Heart left ventricle (tissue), 16 donors: ENCODE results near the gene U2AF1L4. TPM values are rescaled to one million over a fixed set of nuclear protein-coding genes. Genes with fewer than 3 reads are reported as not detected.

Source experiments
- ATAC-seq, 4 donors: fragments of 200-7000 bp; cut with Tn5 transposase; one replicate each; pipeline ENCODE4 v1.9.1; 2020 to 2022; ENCODE audit warnings: moderate library complexity in 4 of 4, mild to moderate bottlenecking in 3 of 4, moderate number of reproducible peaks in 1 of 4
- DNase-seq, 5 donors: peaks; one replicate each; pipeline ENCODE4 v3.0.0-alpha.2; 2020
- H3K27ac ChIP-seq, 12 donors: fragments of 200-600 bp; sonication (generic) in 4 of 12; one replicate each; pipeline versions ENCODE4 v1.5.0 to v1.8.0; 2016 to 2022; ENCODE audit warnings: mild to moderate bottlenecking in 2 of 12
- H3K27me3 ChIP-seq, 9 donors: fragments of 200-600 bp; sonication (generic) in 2 of 9; one replicate each; pipeline versions ENCODE4 v1.5.1 to v1.8.0; 2016 to 2022; ENCODE audit warnings: mild to moderate bottlenecking in 3 of 9
- H3K36me3 ChIP-seq, 9 donors: fragments of 200-600 bp; sonication (generic) in 2 of 9; one replicate each; pipeline versions ENCODE4 v1.5.0 to v1.8.0; 2018 to 2022; ENCODE audit warnings: mild to moderate bottlenecking in 2 of 9
- H3K4me1 ChIP-seq, 12 donors: fragments of 200-600 bp; sonication (generic) in 4 of 12; one replicate each; pipeline versions ENCODE4 v1.5.0 to v1.8.0; 2016 to 2022; ENCODE audit warnings: mild to moderate bottlenecking in 3 of 12
- H3K4me3 ChIP-seq, 12 donors: fragments of 200-600 bp; sonication (generic) in 4 of 12; one replicate each; pipeline versions ENCODE4 v1.5.0 to v1.8.0; 2017 to 2022; ENCODE audit warnings: mild to moderate bottlenecking in 9 of 12, moderate library complexity in 4 of 12
- H3K9me3 ChIP-seq, 12 donors: fragments of 200-600 bp; sonication (generic) in 4 of 12; one replicate each; pipeline versions ENCODE4 v1.5.0 to v1.8.0; 2016 to 2022; ENCODE audit warnings: mild to moderate bottlenecking in 1 of 12
- CTCF ChIP-seq, 12 donors: fragments of 200-600 bp; sonication (generic) in 4 of 12; IDR thresholded peaks; one replicate each; pipeline versions ENCODE4 v1.5.0 to v1.8.0; 2018 to 2022; ENCODE audit warnings: antibody characterized with exemption in 12 of 12, mild to moderate bottlenecking in 5 of 12
- POLR2A ChIP-seq, 2 donors: fragments of 450-650 bp; IDR thresholded peaks; one replicate each; pipeline ENCODE4 v1.6.1; 2017; ENCODE audit warnings: antibody characterized with exemption in 2 of 2, mild to moderate bottlenecking in 2 of 2, moderate library complexity in 2 of 2
- WGBS, 4 donors: extraction: QIAGEN DNeasy Blood & Tissue Kit in 2 of 4; methylation state at CpG; one replicate each; pipeline versions ENCODE4 v1.1.5 to v1.1.7; 2013 to 2018; 5-methylcytosine and 5-hydroxymethylcytosine counted together
- intact Hi-C, 10 donors: fragments of 100-400 bp; cut with DNase I; formaldehyde crosslinking; loops; one replicate each; pipeline versions ENCODE4 v1.11.1 to v1.14.2; 2022
- polyA plus RNA-seq, 2 donors: library from polyadenylated mRNA; stranded (reverse); fragments of 200-250 nt; gene quantifications; one replicate each; pipeline ENCODE4 v1.2.3, GENCODE V29; 2013
- total RNA-seq, 9 donors: library from RNA; depleted of rRNA in 2 of 9; stranded (reverse); fragments of >200 nt in 2 of 9; fragmentation: NEBNext Ultra II Directional in 3 of 9; extraction: Animal tissue kit (Norgen Biotek cat#: 25700) in 3 of 9; gene quantifications; one replicate each; pipeline versions ENCODE4 v1.1.0 to v1.2.4, GENCODE V29; 2016 to 2023
- donor health status: ischemic (EF 13 %, LVEDD 7.1; RV severe dilation, severe dysfunction).
- donor health status: healthy with polysubstance abuse.
- donor health status: DM: no; HTN: yes; CAD: no.
- donor health status: DM: no; HTN: no; CAD: no.
- donor health status: ischemic (EF 25% LVEDD 6.9; RV normal size, moderate dysfunction).
- donor health status: ischemic (EF 25% LVEDD 5.7; RV mildly dilated, moderate dysfunction).
- donor health status: healthy.
- donor health status: DM: yes; HTN: yes; CAD: no.
- donor health status: ischemic (EF 35%, LVEDD 5.7; RV mildly dilated, moderate dysfunction).
- donor health status: nonischemic (EF 11% LVEDD 7.7; RV severe dilation, severe dysfunction).
- donor health status: DM: yes; HTN: yes; CAD: no.
- donor health status: PGD.
- donor health status: ischemic (EF 29% LVEDD 5.4; RV normal size, mild dysfunction).
- donor health status: nonischemic (EF 23%, LVEDD 6.1; RV moderate dilation, normal function).

U2AF1L4 gene
- total and polyA plus RNA-seq, 11 donors = 7.2 to 32.8 (median 20.9) TPM

- Histone ChIP-seq H3K27ac (no peak overlapping the region), H3K4me1 (peaks cover 3 to 30% (median 21%) of the 10 kb centered on the region in 12 donors), H3K9me3 (no peaks in the 10 kb centered on the region), H3K27me3 (no peaks in the 10 kb centered on the region), H3K36me3 (peaks cover 0 to 4% (median 0%) of the 10 kb centered on the region in 9 donors), H3K4me3 (peak overlapping the region in 1 of 12 donors; percentile 8)
- DNase-seq (no peak), ATAC-seq (no peak)
- intact Hi-C loops = loop anchor here in 4 of 10 donors (5.0 to 10.0 kb wide), 5 partner anchors 167 to 450 kb away; partner anchors contain the start of genes TMEM147 (in 4 of the 4), LRFN3 (in 2 of the 4), FFAR3 (in 1 of the 4) and USF2 (in 1 of the 4)
- TF ChIP-seq CTCF (IDR thresholded peaks at IDR 0.05) (no peak), POLR2A (IDR thresholded peaks at IDR 0.05) (no peak)
- 80 to 86% (median 82%) methylated on average over 10 to 14 of the region's 14 CpGs for WGBS, 4 donors
These were observed 30.4 kb downstream of the U2AF1L4 start for GRCh38 chr19:35714601-35715354.

- no peak for DNase-seq
- no peaks in the 10 kb centered on the region for H3K36me3 ChIP-seq
- no peak for ATAC-seq
- H3K4me1 ChIP-seq = peaks cover 1 to 22% (median 15%) of the 10 kb centered on the region in 12 donors
- TF ChIP-seq CTCF (IDR thresholded peaks at IDR 0.05) (no peak), POLR2A (IDR thresholded peaks at IDR 0.05) (no peak)
- 78 to 88% (median 79%) methylated on average over 12 of the region's 12 CpGs for WGBS, 4 donors
- H3K9me3 ChIP-seq = no peaks in the 10 kb centered on the region
- H3K27ac ChIP-seq = no peak overlapping the region
- H3K27me3 ChIP-seq = no peaks in the 10 kb centered on the region
- intact Hi-C loops = loop anchor here in 4 of 10 donors (10.0 kb wide), 4 partner anchors 169 to 449 kb away; partner anchors contain the start of genes LRFN3 (in 2 of the 4), FFAR3 (in 1 of the 4), TMEM147 (in 1 of the 4) and USF2 (in 1 of the 4)
- H3K4me3 ChIP-seq = peak overlapping the region in 1 of 12 donors; percentile 20
These were observed 31.2 kb downstream of the U2AF1L4 start for GRCh38 chr19:35713904-35714495.

- no peaks in the 10 kb centered on the region for H3K27me3 ChIP-seq
- WGBS, 4 donors = 69 to 80% (median 78%) methylated on average over 2 of the region's 2 CpGs
- H3K4me3 ChIP-seq = peak overlapping the region in 1 of 12 donors; percentile 20
- H3K36me3 ChIP-seq = no peaks in the 10 kb centered on the region
- no peaks in the 10 kb centered on the region for H3K9me3 ChIP-seq
- DNase-seq = no peak
- peaks cover 0 to 17% (median 11%) of the 10 kb centered on the region in 12 donors for H3K4me1 ChIP-seq
- TF ChIP-seq CTCF (IDR thresholded peaks at IDR 0.05) (no peak), POLR2A (IDR thresholded peaks at IDR 0.05) (no peak)
- intact Hi-C loops = loop anchor here in 4 of 10 donors (10.0 kb wide), 4 partner anchors 169 to 449 kb away; partner anchors contain the start of genes LRFN3 (in 2 of the 4), FFAR3 (in 1 of the 4), TMEM147 (in 1 of the 4) and USF2 (in 1 of the 4)
- ATAC-seq = no peak
- H3K27ac ChIP-seq = no peak overlapping the region
These were observed 31.7 kb downstream of the U2AF1L4 start for GRCh38 chr19:35713506-35713850.
